Thymus (tissue), 11 donors: ENCODE measurements around the gene SFI1. TPM values are rescaled to one million over a fixed set of nuclear protein-coding genes. Genes with fewer than 3 reads are reported as not detected.

Source experiments
- DNase-seq, 9 donors: peaks; one replicate each; pipeline ENCODE4 v3.0.0-alpha.2; 2013; ENCODE audit warnings: low spot score in 9 of 9, low read depth in 6 of 9, missing footprints in 1 of 9
- H3K27ac ChIP-seq, 2 donors: one replicate each; pipeline ENCODE4 v1.5.1; 2013; ENCODE audit warnings: control low read depth in 1 of 2, low read depth in 1 of 2, low read length in 1 of 2, mild to moderate bottlenecking in 1 of 2, moderate library complexity in 1 of 2
- H3K27me3 ChIP-seq, 2 donors: one replicate each; pipeline ENCODE4 v1.5.1; 2013; ENCODE audit warnings: low read length in 1 of 2; ENCODE audit not compliant: control insufficient read depth in 2 of 2, insufficient read depth in 1 of 2
- H3K36me3 ChIP-seq, 2 donors: one replicate each; pipeline ENCODE4 v1.5.1; 2013; ENCODE audit warnings: low read length in 1 of 2, mild to moderate bottlenecking in 1 of 2, moderate library complexity in 1 of 2; ENCODE audit not compliant: control insufficient read depth in 2 of 2, insufficient read depth in 2 of 2
- H3K4me1 ChIP-seq, 2 donors: one replicate each; pipeline ENCODE4 v1.5.1; 2013; ENCODE audit warnings: low read length in 2 of 2; ENCODE audit not compliant: control insufficient read depth in 2 of 2, insufficient read depth in 2 of 2
- H3K4me3 ChIP-seq, 2 donors: one replicate each; pipeline ENCODE4 v1.5.1; 2013; ENCODE audit warnings: low read length in 2 of 2, control low read depth in 1 of 2, mild to moderate bottlenecking in 1 of 2
- H3K9me3 ChIP-seq, 2 donors: one replicate each; pipeline ENCODE4 v1.5.1; 2013; ENCODE audit warnings: low read length in 1 of 2, mild to moderate bottlenecking in 1 of 2; ENCODE audit not compliant: control insufficient read depth in 2 of 2, insufficient read depth in 1 of 2
- WGBS: extraction: QIAGEN DNeasy Blood & Tissue Kit; methylation state at CpG from one replicate; pipeline ENCODE4 v1.1.7; 2013; 5-methylcytosine and 5-hydroxymethylcytosine counted together
- polyA plus RNA-seq: library from polyadenylated mRNA; stranded (reverse); fragments of 200-250 nt; gene quantifications from one replicate; pipeline ENCODE4 v1.2.3, GENCODE V29; 2013
- total RNA-seq: library from RNA; stranded (reverse); fragments of 120-200 nt; gene quantifications from one replicate; pipeline ENCODE4 v1.2.4, GENCODE V29; 2013
- donor health status: healthy.

SFI1 gene
- total and polyA plus RNA-seq, 2 donors: 21.6 to 116 TPM

DNA sequence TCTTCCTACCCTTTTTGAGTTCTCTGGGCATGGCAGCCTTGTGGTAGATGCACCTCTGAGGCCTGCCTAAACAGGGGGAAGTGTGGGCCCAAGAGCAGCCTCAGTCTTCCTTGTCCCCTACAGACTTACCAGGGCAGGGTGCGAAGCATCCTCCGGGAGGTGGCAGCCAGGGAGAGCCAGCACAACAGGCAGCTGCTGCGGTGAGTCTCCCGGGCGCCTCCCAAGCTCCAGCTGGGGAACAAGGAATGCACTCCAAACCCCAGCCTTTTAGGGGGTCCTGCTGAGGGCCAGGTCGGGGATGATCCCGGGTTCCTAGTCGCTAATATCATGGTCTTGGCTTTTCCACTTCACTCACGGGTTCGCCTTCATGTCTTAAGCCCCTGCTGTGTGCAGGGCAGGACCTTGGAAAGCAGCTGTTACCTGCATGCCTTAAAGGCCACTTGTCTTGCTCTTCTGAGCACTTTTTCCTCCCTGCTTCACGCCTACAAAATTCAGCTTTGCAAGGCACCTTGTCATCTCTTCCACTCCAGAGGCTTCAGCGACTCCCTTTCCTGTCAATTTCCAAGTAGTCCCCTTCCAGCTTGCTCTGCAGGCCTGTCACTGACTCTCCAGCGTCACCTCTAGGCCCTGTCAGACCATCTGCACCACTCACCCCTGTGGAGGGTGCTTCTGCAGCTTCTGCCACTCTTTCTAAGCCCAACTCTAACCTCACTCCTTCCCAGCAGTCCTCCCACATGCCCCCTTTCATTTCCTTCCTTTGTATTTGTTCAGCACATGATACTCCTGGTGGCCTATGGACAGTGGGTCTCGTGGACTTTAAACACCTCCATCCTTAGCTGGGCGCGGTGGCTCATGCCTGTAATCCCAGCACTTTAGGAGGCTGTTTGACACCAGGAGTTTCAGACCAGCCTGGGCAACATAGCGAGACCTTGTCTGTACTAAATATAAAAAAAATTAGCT, 108.7 kb downstream of the SFI1 start:
- H3K27ac ChIP-seq: no peak overlapping the region
- H3K4me1 ChIP-seq: no peaks in the 10 kb centered on the region
- H3K36me3 ChIP-seq: peaks cover 57 to 62% of the 10 kb centered on the region in 2 donors
- H3K4me3 ChIP-seq: no peak overlapping the region
- H3K9me3 ChIP-seq: no peaks in the 10 kb centered on the region
- WGBS: 91% methylated on average over 17 of the region's 17 CpGs
- H3K27me3 ChIP-seq: no peaks in the 10 kb centered on the region
- no peak for DNase-seq

DNA sequence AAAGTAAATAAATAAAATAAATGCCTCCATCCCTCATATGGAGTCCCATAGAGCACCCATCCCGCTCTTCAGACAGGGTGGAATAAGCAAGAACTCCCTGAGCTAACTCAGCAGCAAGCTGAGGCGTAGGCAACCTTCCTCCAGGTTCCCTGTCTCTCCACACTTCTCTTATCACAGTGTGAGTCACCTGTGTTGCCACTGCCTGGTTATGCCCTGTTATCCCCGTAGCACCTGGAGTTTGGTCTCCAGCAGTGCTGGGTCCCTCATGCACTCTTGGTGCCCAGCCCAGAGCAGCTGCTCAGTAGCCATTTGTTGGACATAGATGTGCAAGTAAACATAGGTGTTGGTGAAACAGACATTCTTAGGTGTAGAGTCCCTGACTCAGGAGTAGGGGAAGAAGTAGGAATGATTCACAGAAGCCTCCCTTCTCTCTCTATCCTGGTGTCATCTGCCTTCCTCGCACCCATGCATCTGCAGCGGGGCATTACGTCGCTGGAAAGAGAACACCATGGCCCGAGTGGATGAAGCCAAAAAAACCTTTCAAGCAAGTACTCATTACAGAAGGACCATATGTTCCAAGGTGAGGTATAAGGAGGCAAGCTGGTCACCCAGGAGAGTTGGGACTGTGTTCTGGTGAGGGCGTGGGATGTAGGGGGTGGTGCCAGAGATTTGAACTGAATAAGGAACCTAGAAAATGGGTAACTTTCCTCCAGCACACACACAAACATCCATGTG, 109.7 kb downstream of the SFI1 start:
- DNase-seq: no peak
- WGBS: 97% methylated on average over 9 of the region's 9 CpGs
- Histone ChIP-seq H3K27me3 (no peaks in the 10 kb centered on the region), H3K36me3 (peaks cover 67 to 72% of the 10 kb centered on the region in 2 donors), H3K27ac (no peak overlapping the region), H3K4me1 (no peaks in the 10 kb centered on the region), H3K4me3 (no peak overlapping the region), H3K9me3 (no peaks in the 10 kb centered on the region)

DNA sequence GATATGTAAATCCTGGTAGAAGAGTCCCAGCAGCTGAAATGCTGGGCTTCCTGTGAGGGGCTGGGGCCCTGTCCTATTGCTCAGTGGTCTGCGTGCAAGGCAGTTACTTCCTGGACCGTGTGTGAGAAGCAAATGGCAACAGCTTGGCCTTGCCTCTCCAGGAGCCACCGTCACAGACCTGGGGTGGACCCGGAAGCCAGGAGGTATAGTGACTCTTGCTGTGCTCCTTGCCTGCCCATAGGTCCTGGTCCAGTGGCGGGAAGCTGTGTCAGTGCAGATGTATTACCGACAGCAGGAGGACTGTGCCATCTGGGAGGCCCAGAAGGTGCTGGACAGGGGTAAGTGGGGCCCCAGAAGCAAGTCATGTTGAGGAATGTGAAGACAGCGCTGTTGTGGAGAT, 111.4 kb downstream of the SFI1 start:
- no peak overlapping the region for H3K27ac ChIP-seq
- no peaks in the 10 kb centered on the region for H3K4me1 ChIP-seq
- DNase-seq: no peak
- H3K4me3 ChIP-seq: no peak overlapping the region
- peaks cover 69 to 70% of the 10 kb centered on the region in 2 donors for H3K36me3 ChIP-seq
- H3K27me3 ChIP-seq: no peaks in the 10 kb centered on the region
- no peaks in the 10 kb centered on the region for H3K9me3 ChIP-seq
- 98% methylated on average over 7 of the region's 7 CpGs for WGBS

DNA sequence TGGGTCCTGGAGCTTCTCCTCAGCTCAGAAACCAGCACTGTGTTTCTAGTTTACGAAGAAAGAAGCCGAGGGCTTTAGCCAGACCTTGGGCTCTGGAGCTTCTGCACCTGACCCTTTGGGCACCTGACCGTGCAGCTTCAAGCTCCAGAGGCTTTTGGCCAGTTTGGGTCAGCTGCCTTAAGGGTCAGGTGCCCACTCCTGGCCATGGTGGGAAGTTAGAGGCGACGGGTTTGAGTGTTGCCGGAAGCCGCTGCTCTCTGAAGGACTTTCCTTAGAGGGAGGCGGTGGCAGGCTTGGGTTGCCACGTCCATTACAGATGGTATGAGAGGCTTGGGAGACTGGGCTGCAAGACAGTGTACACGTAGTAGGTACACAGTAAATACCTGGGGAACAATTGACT, 113.4 kb downstream of the SFI1 start:
- no peak overlapping the region for H3K27ac ChIP-seq
- H3K9me3 ChIP-seq: no peaks in the 10 kb centered on the region
- no peak overlapping the region for H3K4me3 ChIP-seq
- 98% methylated on average over 10 of the region's 10 CpGs for WGBS
- DNase-seq: no peak
- no peaks in the 10 kb centered on the region for H3K4me1 ChIP-seq
- peaks cover 61% of the 10 kb centered on the region in 2 donors for H3K36me3 ChIP-seq
- no peaks in the 10 kb centered on the region for H3K27me3 ChIP-seq

DNA sequence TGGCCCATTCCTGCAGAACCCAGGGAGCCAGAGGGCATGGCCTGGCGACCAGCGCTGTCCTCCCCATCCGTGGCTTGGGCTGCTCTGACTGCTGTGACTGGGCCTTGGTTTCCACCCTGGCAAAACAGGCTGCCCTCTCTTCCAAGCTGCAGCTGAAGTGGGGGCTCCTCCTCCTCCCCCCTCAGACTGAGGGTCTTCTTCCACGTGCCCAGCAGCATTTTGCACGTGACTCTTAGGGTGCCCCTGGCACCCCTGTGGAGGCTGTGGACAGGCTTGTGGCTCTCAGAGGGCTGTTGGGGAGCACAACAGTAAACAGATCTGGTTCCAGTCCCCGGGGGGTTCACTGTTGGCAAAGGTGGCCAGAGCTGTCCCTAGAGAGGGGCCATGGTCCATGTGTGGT, 114.3 kb downstream of the SFI1 start:
- H3K27ac ChIP-seq: no peak overlapping the region
- no peaks in the 10 kb centered on the region for H3K4me1 ChIP-seq
- H3K9me3 ChIP-seq: no peaks in the 10 kb centered on the region
- DNase-seq: no peak
- no peak overlapping the region for H3K4me3 ChIP-seq
- no peaks in the 10 kb centered on the region for H3K27me3 ChIP-seq
- H3K36me3 ChIP-seq: peaks cover 53 to 54% of the 10 kb centered on the region in 2 donors
- WGBS: 97% methylated on average over 6 of the region's 6 CpGs

DNA sequence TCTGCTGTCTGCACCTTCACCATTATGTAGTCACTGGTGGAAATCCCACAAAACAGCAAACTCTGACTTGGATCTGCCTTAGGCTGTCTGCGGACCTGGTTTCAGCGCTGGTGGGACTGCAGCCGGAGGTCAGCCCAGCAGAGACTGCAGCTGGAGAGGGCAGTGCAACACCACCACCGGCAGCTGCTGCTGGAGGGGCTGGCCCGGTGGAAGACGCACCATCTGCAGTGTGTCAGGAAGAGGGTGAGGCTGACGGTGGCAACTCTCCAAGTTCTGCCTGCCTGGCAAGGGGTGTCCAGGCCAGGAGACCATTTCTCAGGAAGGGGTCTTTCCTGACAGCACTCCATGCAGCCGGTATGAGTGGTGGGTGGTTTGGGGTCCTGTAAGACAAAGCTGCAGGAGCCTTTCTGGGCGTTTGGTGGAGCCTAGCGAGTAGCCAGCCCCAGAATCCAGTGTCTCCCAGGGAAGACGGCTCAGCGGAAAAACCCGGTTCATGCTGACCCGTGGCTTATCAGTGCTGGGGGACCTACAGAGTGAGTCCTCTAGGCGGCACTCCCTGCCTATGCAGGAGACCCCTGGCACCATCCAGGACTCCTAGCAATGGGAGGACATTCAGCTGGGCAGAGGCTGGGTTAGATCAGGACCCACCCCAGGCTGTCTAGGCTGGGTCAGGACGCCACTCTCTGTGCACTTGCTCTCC, 114.9 kb downstream of the SFI1 start:
- Histone ChIP-seq H3K27ac (no peak overlapping the region), H3K4me3 (no peak overlapping the region), H3K4me1 (peaks cover 0 to 4% of the 10 kb centered on the region in 2 donors), H3K9me3 (no peaks in the 10 kb centered on the region), H3K36me3 (peaks cover 49 to 53% of the 10 kb centered on the region in 2 donors), H3K27me3 (no peaks in the 10 kb centered on the region)
- WGBS: 94% methylated on average over 16 of the region's 16 CpGs
- no peak for DNase-seq

DNA sequence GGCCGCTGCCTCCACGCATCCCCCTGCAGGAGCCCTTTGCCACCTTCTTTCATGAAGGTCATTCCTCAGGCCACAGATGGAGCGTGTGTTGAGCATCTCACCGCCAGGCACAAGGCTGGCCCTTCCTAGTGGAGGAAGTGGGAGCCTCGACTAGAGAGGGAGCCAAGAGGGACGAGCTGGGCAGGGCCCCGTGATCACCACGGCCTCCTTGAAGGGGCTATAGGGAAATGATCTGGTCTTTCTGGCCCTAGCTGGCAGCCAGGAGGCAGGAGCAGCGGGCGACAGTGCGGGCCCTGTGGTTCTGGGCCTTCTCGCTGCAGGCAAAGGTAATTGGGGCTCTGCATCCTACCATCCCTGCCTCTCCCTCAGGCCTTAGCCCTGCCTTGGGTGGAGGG, 116.6 kb downstream of the SFI1 start:
- H3K9me3 ChIP-seq: no peaks in the 10 kb centered on the region
- no peak overlapping the region for H3K4me3 ChIP-seq
- H3K36me3 ChIP-seq: peaks cover 57 to 60% of the 10 kb centered on the region in 2 donors
- H3K27me3 ChIP-seq: no peaks in the 10 kb centered on the region
- WGBS: 99% methylated on average over 12 of the region's 12 CpGs
- H3K27ac ChIP-seq: no peak overlapping the region
- no peak for DNase-seq
- H3K4me1 ChIP-seq: peaks cover 0 to 4% of the 10 kb centered on the region in 2 donors

DNA sequence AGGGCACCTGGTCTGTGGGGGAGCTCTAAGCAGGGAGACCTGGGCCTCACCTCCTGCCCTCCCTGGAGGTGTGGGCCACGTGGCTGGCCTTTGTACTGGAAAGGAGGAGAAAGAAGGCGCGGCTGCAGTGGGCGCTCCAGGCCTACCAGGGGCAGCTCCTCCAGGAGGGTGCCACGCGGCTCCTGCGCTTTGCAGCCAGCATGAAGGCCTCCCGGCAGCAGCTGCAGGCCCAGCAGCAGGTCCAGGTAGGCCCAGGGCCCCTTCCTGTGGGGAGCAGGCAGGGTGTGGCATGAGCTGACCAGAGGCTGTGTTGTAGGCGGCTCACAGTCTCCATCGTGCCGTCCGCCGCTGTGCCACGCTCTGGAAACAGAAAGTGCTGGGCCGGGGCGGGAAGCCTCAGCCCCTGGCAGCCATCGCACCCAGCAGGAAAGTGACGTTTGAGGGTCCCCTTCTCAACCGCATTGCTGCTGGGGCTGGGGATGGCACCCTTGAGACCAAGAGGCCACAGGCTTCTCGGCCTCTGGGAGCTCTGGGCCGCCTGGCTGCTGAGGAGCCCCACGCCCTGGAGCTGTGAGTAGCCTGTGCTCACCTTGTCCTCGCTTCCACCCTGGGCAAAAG, 117.1 kb downstream of the SFI1 start:
- no peak for DNase-seq
- WGBS: 96% methylated on average over 23 of the region's 23 CpGs
- H3K9me3 ChIP-seq: no peaks in the 10 kb centered on the region
- H3K4me1 ChIP-seq: peaks cover 0 to 4% of the 10 kb centered on the region in 2 donors
- H3K27ac ChIP-seq: no peak overlapping the region
- peaks cover 56 to 60% of the 10 kb centered on the region in 2 donors for H3K36me3 ChIP-seq
- H3K4me3 ChIP-seq: no peak overlapping the region
- H3K27me3 ChIP-seq: no peaks in the 10 kb centered on the region
